ENCODE measurements around the gene DMRT3.

- TF ChIP-seq ZNF347 (CRISPR knock-in tag; IDR thresholded peaks at IDR 0.05; ENCODE audit: low read depth) (no peak), CTCF (IDR thresholded peaks at IDR 0.05 in 2 of 3, conservative IDR thresholded peaks at IDR 0.05 in 1 of 3; ENCODE audit: insufficient read depth in 2 of 3, low read depth in 1 of 3, low read length in 3 of 3) (no peak)
These were observed at the start of gene DMRT3 for GRCh38 chr9:976258-976942.

Measured in K562 (cell line).